T follicular helper cell (primary cell): ENCODE data around the gene PRKN.

Experiments used
- DNase-seq: peaks from one replicate; pipeline ENCODE4 v3.0.0-alpha.2; 2020; ENCODE audit warnings: low read depth

The PRKN gene

GRCh38 chr6:162123797-162124196, 603.8 kb downstream of the PRKN start:
- no peak for DNase-seq

- no peak for DNase-seq
Measured at GRCh38 chr6:162119341-162119740, 608.2 kb downstream of the PRKN start.

GRCh38 chr6:162118706-162119105, 608.9 kb downstream of the PRKN start:
- no peak for DNase-seq

- DNase-seq, result no peak
Measured at GRCh38 chr6:162116902-162117525, 610.6 kb downstream of the PRKN start.

GRCh38 chr6:162109480-162110050, 618.0 kb downstream of the PRKN start:
- DNase-seq, result no peak

GRCh38 chr6:162108041-162108440, 619.5 kb downstream of the PRKN start:
- DNase-seq, result no peak

GRCh38 chr6:162100096-162100495, 627.5 kb downstream of the PRKN start:
- no peak for DNase-seq

- DNase-seq, result no peak
Measured at GRCh38 chr6:162099685-162100084, 627.9 kb downstream of the PRKN start.

GRCh38 chr6:162092816-162093502, 634.6 kb downstream of the PRKN start:
- no peak for DNase-seq

- DNase-seq, result no peak
Measured at GRCh38 chr6:162090734-162091133, 636.8 kb downstream of the PRKN start.

GRCh38 chr6:162088091-162088490, 639.5 kb downstream of the PRKN start:
- no peak for DNase-seq

- no peak for DNase-seq
Measured at GRCh38 chr6:162085561-162085960, 642.0 kb downstream of the PRKN start.

GRCh38 chr6:162082520-162082919, 645.0 kb downstream of the PRKN start:
- DNase-seq, result no peak

- no peak for DNase-seq
Measured at GRCh38 chr6:162078667-162079066, 648.9 kb downstream of the PRKN start.

- DNase-seq, result no peak
Measured at GRCh38 chr6:162078126-162078525, 649.4 kb downstream of the PRKN start.

GRCh38 chr6:162076816-162077215, 650.8 kb downstream of the PRKN start:
- no peak for DNase-seq

GRCh38 chr6:162074641-162075275, 652.8 kb downstream of the PRKN start:
- no peak for DNase-seq

- no peak for DNase-seq
Measured at GRCh38 chr6:162070639-162071038, 656.9 kb downstream of the PRKN start.

GRCh38 chr6:162069995-162070394, 657.6 kb downstream of the PRKN start:
- no peak for DNase-seq

GRCh38 chr6:162068340-162068739, 659.2 kb downstream of the PRKN start:
- DNase-seq, result no peak

- DNase-seq, result no peak
Measured at GRCh38 chr6:162063666-162064065, 663.9 kb downstream of the PRKN start.

GRCh38 chr6:162058281-162058875, 669.2 kb downstream of the PRKN start:
- no peak for DNase-seq

GRCh38 chr6:162056745-162057144, 670.8 kb downstream of the PRKN start:
- DNase-seq, result no peak
